Hepatocyte (in vitro differentiated cells): ENCODE results near the gene TBC1D1.

Experiments
- CTCF ChIP-seq: fragments of 200-600 bp; sonication (generic); IDR thresholded peaks from 2 replicates; pipeline ENCODE4 v1.5.1; 2016; ENCODE audit warnings: antibody characterized with exemption, mild to moderate bottlenecking; ENCODE audit not compliant: poor library complexity
- EZH2 ChIP-seq: fragments of 200-600 bp; sonication (generic); IDR thresholded peaks from 2 replicates; pipeline ENCODE4 v1.6.1; 2016; ENCODE audit warnings: antibody characterized with exemption, mild to moderate bottlenecking, borderline replicate concordance
- EZH2phosphoT487 ChIP-seq: fragments of 200-600 bp; sonication (generic); IDR thresholded peaks from one replicate; pipeline ENCODE4 v1.6.1; 2018; ENCODE audit warnings: antibody characterized with exemption, mild to moderate bottlenecking, low read depth, moderate library complexity; ENCODE audit not compliant: unreplicated experiment, severe bottlenecking

GRCh38 chr4:38086151-38086848, 195.4 kb downstream of the TBC1D1 start:
- no peak for TF ChIP-seq CTCF
- TF ChIP-seq EZH2, result no peak
- TF ChIP-seq EZH2phosphoT487, result no peak
